ENCODE measurements around the gene GDAP2. TPM values are rescaled to one million over a fixed set of nuclear protein-coding genes. Genes with fewer than 3 reads are reported as not detected.
"Not testable (repeated sequence)": the region's sequence is repeated elsewhere in the genome, so short reads cannot be mapped to it uniquely, and the experiment has no call there.

The GDAP2 gene
- total RNA-seq, 1 experiment from 2014 or later: 17.9 TPM

DNA sequence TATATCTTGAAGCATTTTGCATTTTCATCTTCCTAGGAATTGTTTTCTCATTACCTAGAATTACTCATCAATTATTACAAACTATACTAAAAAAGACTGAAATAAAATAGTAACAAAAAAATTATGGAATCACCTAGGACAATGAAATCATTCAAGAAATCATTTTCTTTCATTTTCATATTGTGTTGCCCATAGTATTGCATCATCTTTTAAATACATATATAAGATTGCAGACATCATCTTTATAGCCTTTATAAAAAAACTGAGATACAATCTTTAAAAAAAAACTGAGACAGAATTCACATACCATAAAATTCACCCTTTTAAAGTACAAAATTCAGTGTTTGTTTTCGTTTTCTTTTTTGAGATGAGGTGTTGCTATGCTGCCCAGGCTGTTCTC lies 29.6 kb downstream of the GDAP2 start:
- DNase-seq (ENCODE audit: low read depth): no peak

DNA sequence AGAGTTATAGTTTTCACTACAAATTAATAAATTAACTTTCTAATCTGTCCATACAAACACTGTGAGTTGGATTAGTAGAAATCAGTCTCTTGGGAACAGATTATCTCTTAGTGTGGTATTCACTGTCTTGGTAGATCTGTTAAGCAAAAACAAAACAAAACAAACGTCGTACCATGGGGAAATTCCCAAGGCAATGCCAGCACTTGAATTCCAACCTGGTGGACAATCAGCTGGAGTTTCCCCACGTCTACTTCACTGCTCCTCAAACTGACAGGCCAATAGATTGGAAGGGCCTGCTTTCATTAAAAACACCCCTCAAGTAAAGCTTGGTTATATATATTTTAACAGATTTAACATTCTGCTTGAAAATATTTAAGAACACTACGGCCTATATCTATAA lies 31.9 kb downstream of the GDAP2 start:
- DNase-seq (ENCODE audit: low read depth): no peak

DNA sequence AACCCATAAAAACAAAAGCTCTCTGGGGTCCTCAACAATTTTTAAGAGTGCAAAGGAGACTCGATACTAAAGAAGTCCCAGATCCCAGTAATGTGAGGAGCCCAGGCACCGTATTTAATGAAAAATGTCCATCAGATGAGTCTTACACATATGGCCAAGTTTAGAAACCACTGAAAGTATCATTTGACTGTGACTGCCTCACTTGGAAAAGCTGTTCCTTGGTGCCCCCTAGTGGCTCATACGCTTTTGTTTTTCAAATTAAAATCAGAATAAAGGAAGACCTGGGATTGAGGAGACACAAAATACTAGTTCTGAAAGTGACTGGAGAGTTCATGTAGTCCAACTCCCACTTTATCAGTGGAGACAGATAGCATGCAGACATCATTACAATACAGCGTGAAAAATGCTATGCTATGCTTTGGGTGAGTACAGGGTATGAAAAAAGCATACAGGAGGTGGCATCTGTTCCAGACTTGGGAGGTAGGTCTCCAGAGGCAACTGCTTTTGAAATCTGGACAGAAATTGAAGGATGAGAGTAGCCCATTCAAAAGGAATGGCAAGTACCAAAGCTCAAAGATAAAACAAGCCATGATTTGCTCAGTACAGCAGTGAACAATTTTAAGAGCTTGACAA lies 33.8 kb downstream of the GDAP2 start:
- peak; percentile 80 for DNase-seq (ENCODE audit: low read depth)

DNA sequence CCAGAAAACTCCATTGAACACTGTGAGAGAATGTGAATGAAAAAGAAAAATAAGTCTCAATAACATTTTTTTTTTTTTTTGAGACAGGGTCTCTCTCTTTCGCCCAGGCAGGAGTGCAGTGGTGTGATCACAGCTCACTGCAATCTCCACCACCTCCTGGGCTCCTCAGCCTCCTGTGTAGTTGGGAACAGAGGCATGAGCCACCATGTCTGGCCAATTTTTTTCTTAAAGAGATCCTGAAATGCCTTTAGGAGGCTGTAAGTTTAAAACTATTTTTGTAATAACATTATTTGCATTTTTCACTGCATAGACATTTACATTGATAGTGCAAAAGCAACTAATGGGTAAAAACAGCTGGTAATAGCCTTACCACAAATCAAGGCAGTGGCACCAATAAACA lies 35.3 kb downstream of the GDAP2 start:
- no peak for DNase-seq (ENCODE audit: low read depth)

DNA sequence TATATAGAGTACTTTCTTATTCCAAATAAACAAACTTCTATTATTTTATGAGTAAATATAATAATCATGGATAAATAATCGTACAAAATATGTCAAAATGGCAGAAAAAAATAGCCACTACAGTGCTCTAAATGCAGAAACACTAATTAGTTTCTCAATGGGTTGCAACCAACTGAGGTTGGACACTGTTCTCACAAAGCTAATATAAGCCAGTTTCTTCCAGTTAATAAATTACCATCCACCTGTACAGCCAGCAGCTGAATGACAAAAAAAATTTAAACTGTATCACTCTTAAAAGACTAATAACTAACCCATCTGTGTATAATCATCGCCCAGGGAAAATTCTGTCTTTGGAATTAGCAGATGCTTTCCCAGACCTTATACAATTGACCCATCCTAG lies 36.9 kb downstream of the GDAP2 start:
- no peak for DNase-seq (ENCODE audit: low read depth)

DNA sequence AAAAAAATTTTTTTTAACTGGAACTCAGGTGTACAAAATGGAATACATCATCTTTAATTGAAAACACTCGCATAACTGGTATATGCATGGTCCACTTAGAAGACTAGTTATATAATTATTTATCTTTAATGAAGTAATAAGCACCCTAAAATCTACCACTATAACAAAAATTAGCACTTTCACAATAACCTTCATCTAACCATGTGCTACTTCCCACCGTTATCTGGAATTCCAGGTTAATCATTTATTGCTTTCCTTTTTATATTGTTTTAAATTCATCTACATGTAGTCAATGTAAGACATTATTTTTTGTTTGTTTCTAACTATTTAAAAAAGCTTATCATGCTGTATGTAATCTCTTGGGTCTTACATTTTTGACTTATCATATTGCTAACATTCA lies 39.0 kb downstream of the GDAP2 start:
- DNase-seq (ENCODE audit: low read depth): no peak

DNA sequence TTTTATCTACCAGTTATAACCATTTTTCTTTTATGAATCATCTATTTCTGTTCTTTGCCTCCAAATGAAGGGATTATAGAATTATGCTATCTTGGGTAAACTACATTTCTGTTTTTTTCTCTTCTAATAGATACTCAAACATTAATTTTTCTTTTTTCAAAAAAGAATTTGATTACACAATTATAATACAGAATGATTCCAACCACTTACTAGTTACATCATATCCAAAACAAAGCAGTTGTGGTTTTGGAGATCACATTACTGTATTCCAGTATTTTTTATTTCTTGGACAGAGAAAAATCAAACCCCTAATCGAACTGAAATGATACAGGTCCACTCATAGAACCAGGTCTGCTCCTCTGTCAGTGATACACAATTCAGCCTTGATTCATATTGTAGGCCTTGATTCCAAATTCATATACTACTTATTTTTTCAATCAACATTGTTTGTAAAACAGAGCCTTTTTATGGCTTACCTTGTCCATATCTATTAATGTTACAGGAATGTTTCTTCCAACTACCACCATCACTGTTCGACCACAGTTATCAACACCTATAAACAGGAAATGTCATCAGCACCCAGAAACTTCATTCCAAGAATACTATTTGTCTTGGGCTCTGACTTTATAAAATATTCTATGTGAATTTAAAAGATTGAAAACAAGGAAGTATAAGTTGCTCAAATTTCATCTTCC lies 43.2 kb downstream of the GDAP2 start:
- DNase-seq (ENCODE audit: low read depth): peak; percentile 25

DNA sequence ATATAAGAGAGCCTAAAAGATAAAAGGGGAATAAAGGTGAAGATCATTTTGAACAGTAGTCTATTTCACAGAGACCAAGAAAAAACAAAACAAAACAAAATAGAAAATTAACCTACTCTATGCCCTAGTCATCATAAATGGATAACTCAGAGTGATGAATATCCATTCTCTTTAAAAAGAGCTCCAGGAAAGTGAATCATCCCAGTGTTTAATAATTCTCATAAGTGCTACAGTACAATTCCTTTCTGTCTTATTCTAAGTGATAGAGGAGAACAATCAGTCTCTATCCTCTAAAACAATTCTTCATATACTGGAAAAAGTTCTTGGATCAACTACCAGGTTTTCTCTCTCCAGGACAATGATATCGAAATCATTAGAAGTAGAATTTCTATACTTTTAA lies 45.8 kb downstream of the GDAP2 start:
- no peak for DNase-seq (ENCODE audit: low read depth)

DNA sequence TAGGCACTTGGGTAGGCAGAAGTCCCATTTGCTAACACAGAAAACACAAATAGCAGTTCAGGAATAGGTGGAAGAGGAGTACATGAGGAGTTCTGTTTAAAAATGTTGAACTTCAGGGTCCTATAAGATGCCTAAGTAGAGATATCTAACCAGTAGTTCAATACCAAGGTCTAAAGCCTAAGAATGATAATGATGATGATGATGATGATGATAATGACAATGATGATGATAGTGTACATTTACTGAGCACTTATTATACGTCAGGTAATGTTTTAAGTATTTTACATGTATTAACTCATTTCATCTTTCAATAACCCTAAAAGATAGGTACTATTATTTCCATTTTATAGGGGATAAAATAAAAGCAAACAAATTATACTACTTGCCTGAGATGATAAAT lies 50.1 kb downstream of the GDAP2 start:
- no peak for DNase-seq (ENCODE audit: low read depth)

DNA sequence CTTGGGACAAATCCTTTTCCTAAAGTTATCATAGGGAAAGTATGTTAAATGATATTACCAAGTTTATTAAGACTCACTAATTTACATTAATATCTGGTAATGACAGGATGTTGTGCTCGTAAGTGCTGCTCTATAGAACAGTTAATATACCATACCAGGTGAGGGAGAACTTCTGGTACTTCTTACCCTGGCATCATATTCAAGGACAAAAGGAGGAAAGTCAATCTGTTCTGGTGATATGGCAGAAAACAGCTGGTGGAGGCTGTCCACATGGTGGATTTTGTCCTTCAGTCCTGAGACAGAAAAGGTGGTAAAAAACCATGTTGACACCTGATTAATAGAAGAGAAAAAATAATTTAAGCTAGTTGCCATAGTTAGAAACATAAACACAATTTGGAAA lies 51.6 kb downstream of the GDAP2 start:
- DNase-seq (ENCODE audit: low read depth): no peak

DNA sequence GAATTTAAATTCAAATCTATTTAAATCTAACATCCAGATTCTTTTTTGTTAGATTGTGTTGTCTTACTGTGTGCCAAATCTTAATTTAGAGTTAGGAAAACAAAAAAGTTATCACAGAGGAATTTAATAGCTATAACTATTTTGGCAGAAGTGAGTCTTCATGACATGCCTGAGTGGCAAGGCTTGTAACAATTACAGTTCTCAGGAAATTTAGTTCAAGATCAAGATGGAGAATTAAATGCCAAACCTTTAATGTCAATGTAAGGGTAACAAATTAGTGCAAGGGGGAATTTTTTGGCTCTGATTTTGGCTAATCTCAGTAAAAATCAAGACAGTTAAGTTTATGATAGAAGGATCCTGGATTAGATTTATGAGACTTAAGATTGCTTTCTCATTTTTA lies 58.4 kb downstream of the GDAP2 start:
- no peak for DNase-seq (ENCODE audit: low read depth)

DNA sequence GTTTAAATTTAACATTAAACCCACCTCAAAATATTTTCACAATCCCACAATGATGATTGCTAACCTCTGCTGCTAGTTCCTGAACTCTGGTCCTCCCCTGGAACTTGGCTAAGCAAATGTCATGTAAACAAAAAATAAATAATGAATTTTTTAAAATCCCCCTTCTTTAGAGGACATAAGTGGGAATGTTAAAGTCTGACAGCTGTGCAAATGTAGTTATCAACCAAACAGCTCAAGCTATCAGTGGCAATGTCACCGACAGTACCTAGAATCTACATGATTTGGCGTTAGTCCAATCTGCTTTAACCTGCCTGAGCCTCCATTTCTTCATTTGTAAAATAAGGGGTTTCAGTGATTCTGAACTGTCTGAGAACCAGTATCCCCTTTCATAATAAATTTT lies 67.7 kb downstream of the GDAP2 start:
- no peak for DNase-seq (ENCODE audit: low read depth)

DNA sequence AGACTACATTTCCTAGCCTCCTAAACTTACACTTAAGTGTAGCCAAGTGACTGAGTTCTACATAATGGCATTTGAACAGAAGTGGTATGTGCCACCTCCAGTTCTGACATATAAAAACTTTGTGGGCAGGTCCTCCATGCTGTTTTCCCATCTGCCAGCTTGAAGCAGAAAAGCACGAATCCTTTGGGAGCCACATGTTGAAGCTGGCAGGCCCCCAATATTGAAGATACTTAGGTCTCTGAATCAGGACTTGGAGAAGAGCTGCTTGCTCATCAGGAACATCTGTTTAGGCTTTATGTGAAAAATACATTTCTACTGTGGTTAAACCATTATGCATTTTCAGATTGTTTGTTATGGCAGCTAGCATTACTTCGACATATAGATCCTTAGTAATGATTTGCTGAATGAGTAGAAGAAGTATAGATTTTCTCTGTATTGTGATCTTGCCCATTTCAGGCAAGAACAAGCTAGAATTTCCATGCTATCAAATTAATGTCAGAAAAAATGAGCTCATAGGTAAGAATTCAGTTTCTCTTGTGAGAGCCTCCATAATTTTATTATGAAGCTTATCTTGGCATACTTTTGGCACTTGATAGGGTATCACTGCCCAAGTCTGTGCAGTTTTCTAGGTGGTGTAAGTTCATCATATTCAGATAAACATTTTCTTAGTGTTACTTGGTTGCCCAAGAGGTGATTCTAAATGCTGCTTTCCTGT lies 68.4 kb downstream of the GDAP2 start:
- peak; percentile 87 for DNase-seq (ENCODE audit: low read depth)

DNA sequence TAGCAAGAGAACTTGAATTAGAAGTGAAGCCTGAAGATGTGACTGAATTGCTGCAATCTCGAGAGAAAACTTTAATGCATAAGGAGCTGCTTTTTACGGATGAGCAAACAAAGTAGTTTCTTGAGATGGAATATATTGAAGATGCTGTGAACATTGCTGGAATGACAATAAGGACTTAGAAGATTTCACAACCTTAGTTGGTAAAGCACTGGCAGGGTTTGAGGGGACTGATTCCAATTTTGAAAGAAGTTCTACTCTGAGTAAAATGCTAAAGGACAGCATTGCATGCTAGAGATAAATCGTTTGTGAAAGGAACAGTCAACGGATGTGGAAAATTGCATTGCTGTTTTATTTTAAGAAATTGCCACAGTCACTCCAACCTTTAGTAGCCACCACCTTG lies 69.5 kb downstream of the GDAP2 start:
- no peak for DNase-seq (ENCODE audit: low read depth)

DNA sequence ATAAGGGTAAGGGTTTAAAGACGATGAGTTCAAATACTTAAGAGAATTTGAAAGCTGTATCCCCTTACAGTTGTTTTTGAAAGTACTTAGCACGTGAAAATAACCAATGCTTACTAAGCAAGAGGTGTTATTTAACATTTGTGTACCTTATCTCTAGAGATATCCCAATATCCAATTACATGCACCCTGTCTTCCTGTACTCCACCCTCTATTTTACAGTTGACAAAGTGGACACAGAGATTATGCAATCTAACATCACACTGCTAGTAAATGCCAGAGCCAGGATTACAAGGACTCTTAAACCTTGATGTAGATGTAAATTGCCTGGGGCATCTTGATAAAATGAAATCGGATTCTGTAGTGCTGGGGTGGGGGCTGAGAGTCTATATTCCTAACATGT lies 72.0 kb downstream of the GDAP2 start:
- no peak for DNase-seq (ENCODE audit: low read depth)

DNA sequence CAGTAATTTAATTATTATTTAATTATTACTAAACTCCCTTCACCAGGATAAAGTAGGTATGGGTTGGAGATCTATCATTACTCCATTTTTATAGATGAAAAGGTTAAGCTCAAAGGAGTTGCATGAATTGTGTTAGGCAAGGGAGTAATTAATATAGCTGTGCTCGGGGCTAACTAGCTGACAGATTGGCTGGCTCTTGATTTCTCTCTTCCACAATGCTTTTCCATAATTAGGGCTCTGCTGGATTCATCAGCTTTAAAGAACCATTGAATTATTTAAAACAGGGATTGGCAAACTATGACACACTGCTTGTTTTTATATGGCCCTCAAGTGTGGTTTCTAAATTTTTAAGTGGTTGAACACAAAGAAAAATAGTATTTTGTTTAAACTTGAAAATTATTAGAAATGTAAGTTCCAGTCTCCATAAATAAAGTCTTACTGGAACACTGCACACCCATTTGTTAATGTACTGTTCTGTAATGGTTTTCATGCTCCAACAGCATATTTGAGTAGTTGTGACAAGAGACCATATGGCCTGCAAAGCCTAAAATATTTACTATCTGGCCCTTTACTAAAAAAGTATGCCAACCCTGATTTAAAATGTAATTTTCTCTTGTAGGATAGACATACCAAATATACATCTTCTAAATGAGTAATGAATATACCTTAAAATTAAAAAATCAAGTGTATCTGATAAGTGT lies 76.4 kb downstream of the GDAP2 start:
- no peak for DNase-seq (ENCODE audit: low read depth)

DNA sequence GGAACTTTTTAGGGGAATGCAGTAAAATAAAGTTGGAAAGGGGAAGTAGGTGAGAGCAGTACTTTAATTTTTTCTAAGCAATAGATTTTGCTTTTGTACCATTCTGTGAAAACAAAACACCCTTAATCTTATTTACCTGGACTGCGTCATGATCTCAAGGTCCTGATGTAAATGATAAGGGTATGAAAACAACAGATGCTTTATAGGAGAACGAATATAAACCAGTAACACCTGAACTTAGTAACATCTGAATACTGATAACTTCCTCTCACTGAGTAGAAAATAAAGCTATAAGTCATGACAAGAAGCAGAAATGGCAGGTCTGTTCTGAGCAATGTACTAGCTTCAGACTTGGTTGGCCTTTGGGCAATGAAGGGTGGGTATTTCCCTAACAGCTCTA lies 77.7 kb downstream of the GDAP2 start:
- no peak for DNase-seq (ENCODE audit: low read depth)

DNA sequence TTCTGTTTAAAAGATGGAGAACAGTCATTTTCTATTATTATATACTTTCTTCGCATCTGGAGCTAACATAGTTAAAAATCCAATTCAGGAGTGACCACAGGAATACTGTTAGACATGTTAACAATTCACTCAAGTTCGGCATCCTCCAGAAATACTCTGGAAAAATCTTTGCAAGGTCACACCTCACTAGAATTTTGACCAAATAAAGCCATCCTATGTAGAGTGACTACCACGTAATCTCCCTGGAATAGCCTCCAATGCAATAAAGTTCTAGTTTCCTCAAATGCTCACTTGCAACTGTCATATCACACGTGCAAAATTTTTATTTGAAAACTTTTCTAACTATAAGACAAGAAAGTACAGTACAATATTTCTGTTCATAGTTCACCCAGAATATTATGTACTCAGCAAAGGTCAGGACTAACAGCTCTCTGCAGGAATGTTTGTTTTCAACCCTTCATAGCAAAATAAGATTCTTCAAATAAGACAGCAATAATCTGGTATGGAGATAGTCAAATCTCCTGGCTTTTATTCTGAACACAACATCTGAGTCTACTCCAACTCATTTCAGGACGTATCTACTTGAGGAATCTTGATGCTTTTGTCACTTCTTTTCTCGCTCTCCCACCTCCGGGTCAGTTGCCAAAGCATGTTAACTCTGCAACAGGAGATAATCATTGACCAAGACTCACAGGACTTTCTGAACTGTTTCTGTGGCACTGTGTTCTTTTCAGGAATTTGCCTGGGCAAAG lies 82.6 kb downstream of the GDAP2 start:
- no peak for DNase-seq (ENCODE audit: low read depth)

DNA sequence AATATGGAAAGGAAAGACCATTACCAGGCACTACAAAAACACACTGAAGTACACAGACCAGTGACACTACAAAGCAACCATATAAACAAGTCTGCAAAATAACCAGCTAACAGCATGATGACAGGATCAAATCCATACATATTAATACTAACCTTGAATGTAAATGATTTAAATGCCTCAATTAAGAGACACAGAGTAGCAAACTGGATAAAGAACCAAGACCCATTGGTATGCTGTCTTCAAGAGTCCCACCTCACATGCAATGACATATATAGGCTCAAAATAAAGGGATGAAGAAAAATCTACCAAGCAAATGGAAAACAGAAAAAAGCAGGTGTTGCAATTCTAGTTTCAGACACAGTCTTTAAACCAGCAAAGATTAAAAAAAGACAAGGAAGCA lies 84.9 kb downstream of the GDAP2 start:
- not testable (repeated sequence) for DNase-seq (ENCODE audit: low read depth)

DNA sequence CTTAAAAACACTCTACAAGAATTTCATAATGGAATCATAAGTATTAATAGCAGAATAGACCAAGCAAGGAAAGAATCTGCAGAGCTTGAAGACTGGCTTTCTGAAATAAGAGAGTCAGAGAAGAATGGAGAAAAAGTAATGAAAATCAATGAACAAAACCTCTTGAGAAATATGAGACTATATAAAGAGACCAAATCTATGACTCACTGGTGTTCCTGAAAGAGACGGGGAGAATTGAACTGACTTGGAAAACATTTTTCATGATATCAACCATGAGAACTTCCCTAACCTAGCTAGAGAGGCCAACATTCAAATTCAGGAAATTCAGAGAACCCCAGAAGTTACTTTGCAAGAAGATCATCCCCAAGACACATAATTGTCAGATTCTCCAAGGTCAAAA lies 85.6 kb downstream of the GDAP2 start:
- peak; percentile 48 for DNase-seq (ENCODE audit: low read depth)

DNA sequence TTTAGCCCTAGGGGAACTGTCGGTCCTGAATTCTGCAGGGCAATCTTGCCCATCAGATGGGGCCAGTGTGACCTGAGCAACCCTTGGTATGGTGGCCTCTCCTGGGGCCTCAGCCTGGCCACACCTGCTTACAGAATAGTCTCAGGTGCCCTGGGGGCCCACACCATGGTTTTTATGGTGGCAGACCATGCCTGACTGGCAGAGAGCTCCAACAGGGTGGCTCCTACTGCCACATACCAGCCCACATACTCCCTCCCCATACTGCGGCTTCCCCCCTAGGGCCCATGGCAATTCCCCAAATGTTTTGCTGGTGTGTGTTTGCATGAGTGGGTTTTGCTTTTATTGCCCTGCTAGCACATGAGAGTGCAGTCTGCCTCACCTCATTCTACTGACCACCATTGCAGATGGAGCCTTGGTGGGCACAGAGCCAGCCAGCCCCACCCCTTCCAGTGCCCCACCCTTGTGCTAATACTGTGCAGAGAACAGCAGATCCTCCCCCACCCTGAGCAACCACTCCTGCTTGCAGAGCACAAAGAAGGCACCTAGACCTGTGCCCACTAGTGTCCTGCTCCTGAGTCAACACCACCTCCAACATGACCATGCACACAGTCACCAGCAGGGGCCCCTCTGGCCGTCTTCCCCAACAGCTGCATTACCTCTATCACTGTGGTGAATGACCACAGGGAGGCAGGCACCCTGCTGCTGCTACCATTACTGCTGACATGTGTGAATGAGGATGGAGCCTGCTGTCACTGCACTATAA lies 86.8 kb downstream of the GDAP2 start:
- peak; percentile 48 for DNase-seq (ENCODE audit: low read depth)
